Thyroid gland (tissue), 4 donors: ENCODE data around the gene HFM1. TPM values are rescaled to one million over a fixed set of nuclear protein-coding genes. Genes with fewer than 3 reads are reported as not detected.
"Not testable (repeated sequence)": the region's sequence is repeated elsewhere in the genome, so short reads cannot be mapped to it uniquely, and the experiment has no call there.

Source experiments
- DNase-seq, 2 donors: peaks; one replicate each; pipeline ENCODE4 v3.0.0-alpha.2; 2019
- H3K27ac ChIP-seq, 3 donors: fragments of 200-600 bp; sonication (generic); 1 replicate in 2 of 3; 2 replicates in 1 of 3; pipeline ENCODE4 v1.5.1; 2016 to 2019; ENCODE audit warnings: mild to moderate bottlenecking in 1 of 3, moderate library complexity in 1 of 3
- H3K27me3 ChIP-seq: fragments of 200-600 bp; sonication (generic); one replicate; pipeline ENCODE4 v1.5.1; 2019
- H3K36me3 ChIP-seq, 2 donors: fragments of 200-600 bp; sonication (generic); one replicate each; pipeline ENCODE4 v1.5.1; 2016 to 2019
- H3K4me1 ChIP-seq, 2 donors: fragments of 200-600 bp; sonication (generic); one replicate each; pipeline ENCODE4 v1.5.1; 2017 to 2019
- H3K4me3 ChIP-seq, 3 donors: fragments of 200-600 bp; sonication (generic); replicated peaks in 1 of 3; 1 replicate in 2 of 3; 2 replicates in 1 of 3; pipeline ENCODE4 v1.5.1; 2016; ENCODE audit warnings: mild to moderate bottlenecking in 1 of 3
- H3K9me3 ChIP-seq: fragments of 200-600 bp; sonication (generic); one replicate; pipeline ENCODE4 v1.5.1; 2017
- POLR2A ChIP-seq, 2 donors: fragments of 450-650 bp; IDR thresholded peaks; one replicate each; pipeline ENCODE4 v1.6.1; 2017; ENCODE audit warnings: antibody characterized with exemption in 2 of 2, mild to moderate bottlenecking in 2 of 2, moderate library complexity in 1 of 2
- WGBS, 2 donors: methylation state at CpG; one replicate each; pipeline ENCODE4 v1.1.5; 2017; 5-methylcytosine and 5-hydroxymethylcytosine counted together
- intact Hi-C: fragments of 100-400 bp; cut with DNase I; formaldehyde crosslinking; loops from one replicate; pipeline ENCODE4 v1.15.1; 2023
- total RNA-seq, 4 donors: library from RNA; depleted of rRNA; stranded (reverse); fragments of >200 nt; gene quantifications; one replicate each; pipeline ENCODE4 v1.2.3, GENCODE V29; 2016
- TF ChIP-seq, protein P1 (sequence below), 6 experiments: fragments of 200-600 bp in 3 of 6; fragments of 450-650 bp in 3 of 6; sonication (generic) in 3 of 6; IDR thresholded peaks; one replicate each; pipeline ENCODE4 v1.5.1; 2016 to 2019; ENCODE audit warnings: antibody characterized with exemption in 6 of 6, mild to moderate bottlenecking in 2 of 6, inconsistent platforms in 1 of 6, moderate library complexity in 1 of 6

Gene HFM1
- total RNA-seq, 4 donors from 2014 or later = 4.9 to 12.1 (median 8.1) TPM

DNA sequence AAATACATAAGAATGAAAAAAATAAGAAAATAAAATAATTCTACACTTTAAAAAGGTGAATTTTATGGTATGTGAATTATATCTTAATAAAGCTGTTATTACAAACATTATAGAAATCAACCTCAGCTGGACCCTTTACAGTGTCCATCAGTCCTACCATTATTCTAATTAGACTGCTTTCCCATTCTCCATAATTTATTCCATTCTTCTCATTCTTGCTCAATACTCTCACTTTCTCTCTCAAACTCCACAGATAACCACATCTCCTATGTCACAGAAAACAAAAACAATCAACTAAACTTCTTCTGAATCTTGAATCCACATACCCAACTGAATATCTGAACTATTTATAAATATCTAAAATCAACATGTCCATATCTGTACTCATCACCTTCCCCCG lies 11.6 kb downstream of the HFM1 start:
- TF ChIP-seq POLR2A (IDR thresholded peaks at IDR 0.05) = no peak
- TF ChIP-seq, protein P1, sequence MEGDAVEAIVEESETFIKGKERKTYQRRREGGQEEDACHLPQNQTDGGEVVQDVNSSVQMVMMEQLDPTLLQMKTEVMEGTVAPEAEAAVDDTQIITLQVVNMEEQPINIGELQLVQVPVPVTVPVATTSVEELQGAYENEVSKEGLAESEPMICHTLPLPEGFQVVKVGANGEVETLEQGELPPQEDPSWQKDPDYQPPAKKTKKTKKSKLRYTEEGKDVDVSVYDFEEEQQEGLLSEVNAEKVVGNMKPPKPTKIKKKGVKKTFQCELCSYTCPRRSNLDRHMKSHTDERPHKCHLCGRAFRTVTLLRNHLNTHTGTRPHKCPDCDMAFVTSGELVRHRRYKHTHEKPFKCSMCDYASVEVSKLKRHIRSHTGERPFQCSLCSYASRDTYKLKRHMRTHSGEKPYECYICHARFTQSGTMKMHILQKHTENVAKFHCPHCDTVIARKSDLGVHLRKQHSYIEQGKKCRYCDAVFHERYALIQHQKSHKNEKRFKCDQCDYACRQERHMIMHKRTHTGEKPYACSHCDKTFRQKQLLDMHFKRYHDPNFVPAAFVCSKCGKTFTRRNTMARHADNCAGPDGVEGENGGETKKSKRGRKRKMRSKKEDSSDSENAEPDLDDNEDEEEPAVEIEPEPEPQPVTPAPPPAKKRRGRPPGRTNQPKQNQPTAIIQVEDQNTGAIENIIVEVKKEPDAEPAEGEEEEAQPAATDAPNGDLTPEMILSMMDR (IDR thresholded peaks at IDR 0.05) = no peak
- Histone ChIP-seq H3K4me1 (no peaks in the 10 kb centered on the region), H3K9me3 (no peaks in the 10 kb centered on the region), H3K4me3 (no peak overlapping the region), H3K27ac (no peak overlapping the region), H3K36me3 (no peaks in the 10 kb centered on the region), H3K27me3 (no peaks in the 10 kb centered on the region)
- intact Hi-C loops = no loop called here
- DNase-seq = no peak
- WGBS, 2 donors = 92% methylated on average over 1 of the region's 1 CpG

DNA sequence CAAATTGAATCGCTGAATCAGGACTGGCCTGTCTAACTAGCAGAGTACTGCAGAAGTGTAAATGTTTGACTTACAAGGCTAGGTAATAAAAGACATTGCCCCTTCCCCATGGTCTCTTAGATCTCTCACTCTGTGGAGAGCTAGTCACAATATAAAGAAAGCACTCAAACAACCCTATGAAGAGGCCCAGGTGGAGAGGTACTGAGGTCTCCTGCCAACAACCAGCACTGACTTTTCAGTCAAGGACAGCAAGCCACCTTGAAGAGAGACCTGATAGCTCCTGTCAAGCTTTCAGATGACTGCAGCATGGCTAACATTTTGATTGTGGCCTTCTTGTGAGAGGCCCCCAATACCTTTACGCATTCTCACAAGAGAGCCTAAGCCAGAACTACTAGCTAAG lies 18.5 kb downstream of the HFM1 start:
- 76 to 83% methylated on average over 2 of the region's 2 CpGs for WGBS, 2 donors
- H3K4me3 ChIP-seq = no peak overlapping the region
- H3K4me1 ChIP-seq = no peaks in the 10 kb centered on the region
- TF ChIP-seq, protein P1 (IDR thresholded peaks at IDR 0.05) = no peak
- TF ChIP-seq POLR2A (IDR thresholded peaks at IDR 0.05) = no peak
- no peak for DNase-seq
- H3K27ac ChIP-seq = no peak overlapping the region
- H3K27me3 ChIP-seq = no peaks in the 10 kb centered on the region
- no peaks in the 10 kb centered on the region for H3K9me3 ChIP-seq
- no peaks in the 10 kb centered on the region for H3K36me3 ChIP-seq
- intact Hi-C loops = no loop called here

- Histone ChIP-seq H3K27ac (no peak overlapping the region), H3K4me1 (no peaks in the 10 kb centered on the region), H3K36me3 (no peaks in the 10 kb centered on the region), H3K4me3 (no peak overlapping the region), H3K27me3 (no peaks in the 10 kb centered on the region), H3K9me3 (no peaks in the 10 kb centered on the region)
- DNase-seq = no peak
- WGBS, 2 donors = 81 to 89% methylated on average over 2 of the region's 2 CpGs
- TF ChIP-seq POLR2A (IDR thresholded peaks at IDR 0.05) = no peak
- TF ChIP-seq, protein P1 (IDR thresholded peaks at IDR 0.05) = no peak
- intact Hi-C loops = no loop called here
Observed at GRCh38 chr1:91383456-91383855, 21.2 kb downstream of the HFM1 start.

DNA sequence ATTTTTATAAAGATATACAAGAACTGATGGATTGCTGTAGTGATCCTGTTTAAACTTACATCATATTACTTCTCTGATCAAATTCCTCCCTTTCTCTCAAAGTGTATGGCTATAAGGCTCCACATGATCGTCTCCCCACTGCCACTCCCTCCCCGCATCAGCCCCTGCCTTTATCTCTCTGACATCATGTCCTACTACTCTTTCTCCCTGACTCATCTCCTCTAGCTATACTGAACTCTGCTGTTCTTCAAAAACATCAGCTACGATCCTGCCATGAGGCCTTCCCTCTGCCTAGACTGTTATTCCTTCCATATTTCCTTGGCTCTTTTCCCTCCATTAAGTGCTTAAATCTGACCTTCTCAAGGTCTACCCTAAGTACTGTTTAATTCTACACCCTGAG lies 22.8 kb downstream of the HFM1 start:
- H3K4me3 ChIP-seq = no peak overlapping the region
- DNase-seq = no peak
- TF ChIP-seq, protein P1 (IDR thresholded peaks at IDR 0.05) = no peak
- no peak for TF ChIP-seq POLR2A (IDR thresholded peaks at IDR 0.05)
- H3K9me3 ChIP-seq = no peaks in the 10 kb centered on the region
- no peaks in the 10 kb centered on the region for H3K27me3 ChIP-seq
- H3K36me3 ChIP-seq = no peaks in the 10 kb centered on the region
- WGBS, 2 donors = 85 to 91% methylated on average over 3 of the region's 3 CpGs
- intact Hi-C loops = no loop called here
- no peaks in the 10 kb centered on the region for H3K4me1 ChIP-seq
- H3K27ac ChIP-seq = no peak overlapping the region

GRCh38 chr1:91374086-91374485 lies 30.6 kb downstream of the HFM1 start:
- H3K9me3 ChIP-seq = no peaks in the 10 kb centered on the region

GRCh38 chr1:91372230-91372629 lies 32.4 kb downstream of the HFM1 start:
- H3K4me1 ChIP-seq, H3K36me3 ChIP-seq, H3K4me3 ChIP-seq, H3K9me3 ChIP-seq, H3K27ac ChIP-seq, DNase-seq, H3K27me3 ChIP-seq, intact Hi-C loops: not testable (repeated sequence)
- WGBS, 2 donors = 93 to 97% methylated on average over 3 of the region's 3 CpGs

More at GRCh38 chr1:91374086-91374485, 30.6 kb downstream of the HFM1 start:
- TF ChIP-seq, protein P1 (IDR thresholded peaks at IDR 0.05) = no peak
- TF ChIP-seq POLR2A (IDR thresholded peaks at IDR 0.05) = no peak
- H3K27me3 ChIP-seq = no peaks in the 10 kb centered on the region
- H3K4me1 ChIP-seq = no peaks in the 10 kb centered on the region
- 70 to 81% methylated on average over 1 of the region's 1 CpG for WGBS, 2 donors
- H3K4me3 ChIP-seq = no peak overlapping the region
- H3K36me3 ChIP-seq = no peaks in the 10 kb centered on the region
- intact Hi-C loops = no loop called here
- no peak for DNase-seq
- no peak overlapping the region for H3K27ac ChIP-seq
